GM23248 (cell line): Measurements from ENCODE around the gene GPR4.

ENCODE experiments used
- EZH2 ChIP-seq: fragments of 200-600 bp; sonication (generic); IDR thresholded peaks from 2 replicates; pipeline ENCODE4 v1.6.1; 2018; ENCODE audit warnings: antibody characterized with exemption, mild to moderate bottlenecking; ENCODE audit not compliant: insufficient read depth, poor library complexity, severe bottlenecking
- EZH2phosphoT487 ChIP-seq: fragments of 200-600 bp; sonication (generic); IDR thresholded peaks from 2 replicates; pipeline ENCODE4 v1.6.1; 2018; ENCODE audit warnings: antibody characterized with exemption, moderate library complexity, mild to moderate bottlenecking, low read depth; ENCODE audit not compliant: insufficient read depth

DNA sequence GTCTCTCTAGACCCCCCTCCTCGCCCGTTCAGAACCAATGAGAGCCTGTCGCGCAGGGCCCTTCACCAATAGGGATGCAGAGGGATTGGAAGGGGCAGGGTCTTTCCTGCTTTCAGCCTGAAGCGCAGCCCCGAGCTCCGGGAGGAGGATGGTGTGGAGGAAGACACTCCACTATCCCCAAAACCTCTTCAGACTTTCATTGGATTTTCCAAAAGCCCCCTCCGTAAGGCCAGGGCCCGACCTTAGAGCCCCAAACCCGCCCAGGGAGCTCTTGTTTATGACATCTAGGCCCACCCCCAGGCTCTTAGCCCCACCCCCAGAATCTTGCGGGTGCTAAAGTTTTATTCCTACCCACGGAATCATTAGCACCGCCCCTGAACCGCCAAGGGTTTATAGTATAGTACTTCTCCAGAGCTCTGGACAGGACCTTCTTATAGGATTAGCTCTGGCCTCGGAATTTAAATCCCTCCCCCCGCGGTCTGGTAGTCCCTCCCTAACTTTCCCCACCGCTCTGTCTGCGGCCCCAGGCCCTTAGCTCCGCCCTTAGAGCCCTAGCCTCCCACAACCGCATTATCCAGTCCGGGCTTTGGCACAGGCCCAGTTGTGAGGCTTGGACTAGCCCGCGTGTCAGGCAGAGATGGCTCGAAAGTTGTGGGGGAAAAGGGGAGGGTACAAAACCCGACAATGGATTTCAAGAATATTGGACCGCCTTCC, 43.8 kb upstream of the GPR4 start:
- TF ChIP-seq EZH2, result no peak
- no peak for TF ChIP-seq EZH2phosphoT487
